ENCODE measurements around the gene BICC1. TPM values are rescaled to one million over a fixed set of nuclear protein-coding genes. Genes with fewer than 3 reads are reported as not detected.

Gene BICC1, protein sequence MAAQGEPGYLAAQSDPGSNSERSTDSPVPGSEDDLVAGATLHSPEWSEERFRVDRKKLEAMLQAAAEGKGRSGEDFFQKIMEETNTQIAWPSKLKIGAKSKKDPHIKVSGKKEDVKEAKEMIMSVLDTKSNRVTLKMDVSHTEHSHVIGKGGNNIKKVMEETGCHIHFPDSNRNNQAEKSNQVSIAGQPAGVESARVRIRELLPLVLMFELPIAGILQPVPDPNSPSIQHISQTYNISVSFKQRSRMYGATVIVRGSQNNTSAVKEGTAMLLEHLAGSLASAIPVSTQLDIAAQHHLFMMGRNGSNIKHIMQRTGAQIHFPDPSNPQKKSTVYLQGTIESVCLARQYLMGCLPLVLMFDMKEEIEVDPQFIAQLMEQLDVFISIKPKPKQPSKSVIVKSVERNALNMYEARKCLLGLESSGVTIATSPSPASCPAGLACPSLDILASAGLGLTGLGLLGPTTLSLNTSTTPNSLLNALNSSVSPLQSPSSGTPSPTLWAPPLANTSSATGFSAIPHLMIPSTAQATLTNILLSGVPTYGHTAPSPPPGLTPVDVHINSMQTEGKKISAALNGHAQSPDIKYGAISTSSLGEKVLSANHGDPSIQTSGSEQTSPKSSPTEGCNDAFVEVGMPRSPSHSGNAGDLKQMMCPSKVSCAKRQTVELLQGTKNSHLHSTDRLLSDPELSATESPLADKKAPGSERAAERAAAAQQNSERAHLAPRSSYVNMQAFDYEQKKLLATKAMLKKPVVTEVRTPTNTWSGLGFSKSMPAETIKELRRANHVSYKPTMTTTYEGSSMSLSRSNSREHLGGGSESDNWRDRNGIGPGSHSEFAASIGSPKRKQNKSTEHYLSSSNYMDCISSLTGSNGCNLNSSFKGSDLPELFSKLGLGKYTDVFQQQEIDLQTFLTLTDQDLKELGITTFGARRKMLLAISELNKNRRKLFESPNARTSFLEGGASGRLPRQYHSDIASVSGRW
- polyA plus RNA-seq (ENCODE audit: insufficient read length in 10 of 10), result 10 to 100 TPM; 18.7 to 25.4 (median 21.1) TPM
- long read RNA-seq, donor 1, full-length matches to known transcripts, result 1 of 1 reads
- long read RNA-seq, donor 1, partial matches to known transcripts, result 0 of 1 reads
- long read RNA-seq, donor 1, other reads (novel, unspliced or antisense), result 0 of 1 reads
- long read RNA-seq, donor 2, full-length matches to known transcripts, result 1 of 1 reads
- long read RNA-seq, donor 2, partial matches to known transcripts, result 0 of 1 reads
- long read RNA-seq, donor 2, other reads (novel, unspliced or antisense), result 0 of 1 reads
- long read RNA-seq, donor 3, result 0 reads
- long read RNA-seq, donor 4, result 0 reads
- long read RNA-seq, donor 5, result 0 reads
- long read RNA-seq, donor 6, full-length matches to known transcripts, result 1 of 12 reads
- long read RNA-seq, donor 6, partial matches to known transcripts, result 11 of 12 reads
- long read RNA-seq, donor 6, other reads (novel, unspliced or antisense), result 0 of 12 reads
- long read RNA-seq, donor 7, partial matches to known transcripts, result 7 of 7 reads
- long read RNA-seq, donor 7, other reads (novel, unspliced or antisense), result 0 of 7 reads
- long read RNA-seq, donor 8, result 0 reads
- long read RNA-seq, donor 9, result 0 reads

DNA sequence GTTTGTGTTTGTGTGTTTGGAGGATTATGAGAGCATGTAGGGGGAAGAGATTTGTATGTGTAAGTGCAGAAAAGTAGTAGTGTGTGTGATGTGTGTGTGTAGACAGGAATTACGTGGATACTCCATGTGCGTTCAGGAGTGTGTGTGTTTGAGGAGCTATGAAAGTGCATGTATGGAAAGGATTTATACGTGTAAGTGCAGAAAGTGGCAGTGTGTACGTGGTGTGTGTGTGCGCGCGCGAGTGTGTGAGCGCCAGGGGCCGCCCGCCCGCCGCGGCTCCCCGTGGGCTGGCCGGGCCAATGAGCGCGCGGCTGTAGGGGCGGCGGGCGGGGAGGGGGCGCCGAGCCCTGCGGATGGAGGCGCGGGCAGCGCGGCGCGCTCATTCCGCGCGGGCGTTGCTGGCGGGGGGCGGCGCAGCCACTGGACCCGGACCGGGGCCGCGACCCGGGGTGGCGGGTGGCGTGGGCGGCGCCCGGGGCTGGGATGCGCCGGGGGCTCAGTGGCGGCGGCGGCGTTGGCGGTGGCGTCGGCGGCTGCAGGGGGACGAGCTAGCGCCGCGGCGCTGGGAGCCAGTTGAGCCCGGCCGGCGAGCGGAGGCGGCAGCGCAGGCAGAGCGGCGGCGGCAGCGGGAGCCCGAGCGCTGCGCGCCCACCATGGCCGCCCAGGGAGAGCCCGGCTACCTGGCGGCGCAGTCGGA, at the start of gene BICC1:
Gene BICC1 (plus strand): TSS at position 382 of the 697 bp plus-strand sequence. CDS start 272 bp downstream, at position 654.
- DNase-seq, result peak; percentile 67 to 94 (median 83)

DNA sequence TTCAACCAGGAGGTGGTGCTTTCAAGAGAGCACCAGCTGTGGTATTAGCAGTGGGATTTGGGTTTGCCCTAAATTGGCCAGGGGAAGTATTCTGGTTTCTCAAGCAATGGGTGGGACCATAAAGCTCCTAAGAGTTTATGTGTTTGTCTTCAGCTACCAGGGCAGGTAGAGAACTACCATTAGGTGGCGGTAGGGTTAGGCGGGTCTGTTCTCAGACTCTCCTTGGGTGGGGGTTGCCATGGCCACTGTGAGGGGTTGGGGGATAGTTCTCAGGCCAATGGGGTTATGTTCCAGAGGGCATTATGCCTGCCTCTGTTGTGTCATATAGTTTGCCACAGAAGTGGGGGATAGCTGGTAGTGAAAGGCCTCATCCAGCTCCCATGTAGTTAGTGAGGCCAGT, 47.7 kb upstream of the BICC1 start:
- no peak for DNase-seq

DNA sequence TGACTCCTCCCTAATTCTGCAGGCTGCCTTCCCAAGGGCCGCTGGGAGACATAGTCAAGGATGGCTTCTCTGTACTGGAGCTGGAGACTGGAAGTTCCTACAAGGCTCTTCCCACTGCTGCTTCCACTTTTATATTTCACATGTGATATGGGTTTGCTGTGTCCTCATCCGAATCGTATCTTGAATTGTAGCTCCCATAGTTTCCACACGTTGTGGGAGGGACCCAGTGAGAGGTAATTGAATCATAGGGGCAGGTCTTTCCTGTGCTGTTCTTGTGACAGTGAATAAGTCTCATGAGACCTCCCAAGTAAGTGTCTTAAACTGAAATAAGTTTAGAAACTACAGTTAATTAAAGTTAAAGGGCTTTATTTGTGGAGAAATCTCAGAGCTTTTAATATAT, 47.0 kb upstream of the BICC1 start:
- no peak for DNase-seq

DNA sequence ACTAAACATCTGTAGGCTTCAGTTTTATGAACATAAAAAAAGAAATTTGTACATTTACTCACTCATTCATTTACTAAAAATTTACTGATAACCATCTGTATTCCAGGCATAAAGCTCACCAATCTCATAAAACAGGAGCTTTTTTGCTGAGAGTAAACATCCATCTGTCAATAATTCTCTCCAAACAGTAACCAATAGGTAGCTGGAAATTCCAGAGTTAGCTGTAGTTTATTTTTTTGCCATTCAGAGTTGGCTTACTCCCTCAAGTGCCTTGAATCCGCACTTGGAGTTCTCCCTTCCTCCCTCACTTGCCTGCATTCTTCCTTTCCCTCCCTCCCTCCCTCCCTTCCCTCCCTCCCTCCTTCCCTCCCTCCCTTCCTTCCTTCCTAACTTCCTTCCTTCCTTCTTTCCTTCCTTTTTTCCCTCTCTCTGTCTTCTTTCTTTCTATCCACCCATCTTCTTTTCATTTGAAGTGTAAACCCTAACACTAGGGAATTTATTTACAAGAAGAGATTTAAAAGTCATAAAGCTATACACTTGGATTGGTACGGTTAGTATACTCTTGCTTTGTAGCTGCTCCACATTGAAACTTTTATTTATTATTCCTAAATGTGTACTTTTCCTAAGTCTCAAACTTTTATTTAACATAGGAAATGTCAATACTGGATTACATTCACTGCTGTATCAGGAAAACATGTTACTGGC, 44.6 kb upstream of the BICC1 start:
- no peak for DNase-seq

DNA sequence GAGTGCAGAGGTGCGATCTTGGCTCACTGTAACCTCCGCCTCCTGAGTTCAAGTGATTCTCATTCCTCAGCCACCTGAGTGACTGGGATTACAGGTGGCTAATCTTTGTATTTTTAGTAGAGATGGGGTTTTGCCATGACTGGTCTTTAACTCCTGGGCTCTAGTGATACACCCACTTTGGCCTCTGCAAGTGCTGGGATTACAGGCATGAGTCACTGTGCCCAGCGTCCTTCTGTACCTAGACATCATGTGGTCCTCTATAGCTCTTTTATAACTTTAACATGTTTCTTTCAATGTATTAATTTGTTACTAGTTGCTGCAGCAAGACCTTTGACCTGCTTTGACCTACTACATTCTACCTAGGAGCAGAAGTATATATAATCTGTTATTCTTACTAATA, 38.7 kb upstream of the BICC1 start:
- no peak for DNase-seq

DNA sequence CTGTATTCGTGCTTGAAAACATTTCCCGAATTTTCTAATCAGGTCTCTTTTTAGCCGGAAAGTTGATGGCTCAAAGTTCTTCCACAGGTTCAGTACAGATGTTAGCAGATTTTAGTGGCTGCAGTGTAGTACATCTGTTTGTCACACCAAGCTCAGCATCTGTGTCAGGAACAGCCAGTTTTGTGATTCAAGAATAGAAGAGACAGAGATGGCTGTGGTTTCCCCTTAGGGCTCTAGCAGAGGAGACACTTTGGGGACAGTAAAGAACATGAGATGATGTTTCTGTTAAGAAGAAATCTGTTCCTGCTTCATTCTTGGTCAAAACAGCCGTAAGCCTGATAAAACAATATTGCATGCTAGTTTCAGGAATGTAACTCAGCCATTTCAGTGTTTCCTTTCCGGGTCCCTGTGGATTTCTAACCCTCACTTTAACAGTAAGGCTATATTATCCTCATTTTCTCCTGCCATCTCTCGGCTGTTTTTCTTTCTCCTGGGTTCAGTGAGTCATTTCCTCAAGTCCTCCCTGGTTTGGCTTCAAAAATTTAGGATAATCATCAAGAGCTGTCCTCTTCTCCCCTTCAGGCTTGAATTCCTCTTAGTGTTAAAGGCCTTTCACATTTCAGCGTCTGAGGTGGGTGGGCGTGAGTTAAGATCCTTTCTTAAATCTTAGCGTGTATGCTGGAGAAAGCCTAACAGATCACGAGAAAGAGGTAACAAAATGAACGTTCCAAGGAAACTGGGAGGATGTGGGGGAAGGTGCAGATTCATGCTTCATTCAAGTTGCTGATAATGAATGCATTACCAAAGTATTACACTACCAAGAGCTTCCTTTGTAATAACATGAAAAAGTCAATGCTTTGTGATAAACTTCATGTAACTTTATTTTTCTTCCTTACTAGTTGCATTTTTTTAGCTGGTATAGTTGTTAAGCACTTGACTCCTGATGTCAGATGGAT, 37.1 kb upstream of the BICC1 start:
- peak; percentile 66 to 86 (median 75) for DNase-seq

DNA sequence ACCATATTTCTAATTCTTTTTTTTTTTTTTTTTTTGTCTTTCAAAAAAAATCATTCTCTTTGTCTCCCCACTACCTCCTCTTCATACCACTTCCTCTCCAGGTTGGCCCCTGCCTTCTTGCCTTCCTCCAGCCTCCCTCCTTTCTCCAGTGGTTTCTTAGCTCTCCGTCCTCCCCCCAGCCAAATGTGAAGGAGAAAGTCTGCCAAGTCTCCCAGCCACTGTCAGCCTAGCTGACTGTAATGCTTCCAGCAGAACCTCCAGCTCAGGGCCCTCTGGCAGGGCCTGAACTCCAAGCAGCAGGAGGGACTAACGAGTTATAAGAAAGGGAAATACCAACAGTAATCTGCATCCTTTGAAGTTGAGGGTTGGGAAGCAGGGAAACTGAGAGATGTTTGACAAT, 35.5 kb upstream of the BICC1 start:
- DNase-seq, result peak; percentile 58 to 67 (median 65)

DNA sequence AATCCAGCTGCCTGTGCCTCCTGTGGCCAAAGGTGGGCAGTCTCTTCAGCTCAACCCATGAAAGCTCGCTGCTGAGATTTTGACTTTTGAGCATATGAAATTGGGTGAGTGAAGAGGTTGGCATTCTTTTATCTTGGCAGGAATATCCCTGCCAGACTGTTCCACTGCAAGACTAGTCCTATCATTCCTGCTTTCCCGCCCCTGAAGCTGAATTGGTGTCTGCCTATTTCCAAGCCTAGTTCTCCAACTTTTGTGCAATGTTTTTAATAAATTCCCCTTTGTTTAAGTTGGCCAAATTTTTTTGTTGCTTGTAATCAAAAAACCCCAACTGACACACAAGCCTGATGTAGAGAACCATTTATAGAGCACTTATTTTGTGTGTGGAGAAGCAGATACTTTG, 34.8 kb upstream of the BICC1 start:
- DNase-seq, result no peak

DNA sequence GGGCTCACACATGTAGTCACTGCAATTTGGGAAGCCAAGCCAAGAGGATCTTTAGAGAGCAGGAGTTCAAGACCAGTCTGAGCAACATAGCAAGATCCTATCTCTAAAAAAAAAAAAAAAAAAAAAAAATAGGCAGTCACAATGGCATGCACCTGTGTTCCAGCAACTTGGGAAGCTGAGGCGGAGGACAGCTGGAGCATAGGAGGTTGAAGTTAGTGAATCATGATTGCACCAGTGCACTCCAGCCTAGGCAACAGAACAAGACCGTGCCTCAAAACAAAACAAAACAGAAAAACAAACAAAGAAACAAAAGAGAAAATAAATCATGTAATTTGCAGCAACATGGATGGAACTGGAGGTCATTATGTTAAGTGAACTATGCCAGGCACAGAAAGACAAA, 33.6 kb upstream of the BICC1 start:
- DNase-seq, result no peak

DNA sequence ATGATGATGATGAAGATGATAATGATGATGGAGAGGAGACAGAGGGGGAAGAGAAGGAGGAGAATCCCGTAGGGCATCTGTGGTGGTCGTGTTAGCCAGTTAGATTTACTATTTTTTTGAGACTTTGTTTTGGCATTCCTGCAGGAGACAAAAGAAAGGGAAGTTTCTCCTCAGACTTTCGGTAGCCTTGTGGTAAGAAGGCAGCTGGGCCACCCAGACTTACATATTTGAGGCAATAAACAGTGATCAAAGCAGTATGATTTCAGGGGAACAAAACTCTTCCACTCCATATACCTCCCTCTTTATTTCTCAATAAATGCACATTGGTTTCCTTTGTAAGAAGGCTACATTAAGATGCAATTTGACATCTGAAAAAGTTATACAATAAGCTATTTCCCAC, 32.4 kb upstream of the BICC1 start:
- no peak for DNase-seq

DNA sequence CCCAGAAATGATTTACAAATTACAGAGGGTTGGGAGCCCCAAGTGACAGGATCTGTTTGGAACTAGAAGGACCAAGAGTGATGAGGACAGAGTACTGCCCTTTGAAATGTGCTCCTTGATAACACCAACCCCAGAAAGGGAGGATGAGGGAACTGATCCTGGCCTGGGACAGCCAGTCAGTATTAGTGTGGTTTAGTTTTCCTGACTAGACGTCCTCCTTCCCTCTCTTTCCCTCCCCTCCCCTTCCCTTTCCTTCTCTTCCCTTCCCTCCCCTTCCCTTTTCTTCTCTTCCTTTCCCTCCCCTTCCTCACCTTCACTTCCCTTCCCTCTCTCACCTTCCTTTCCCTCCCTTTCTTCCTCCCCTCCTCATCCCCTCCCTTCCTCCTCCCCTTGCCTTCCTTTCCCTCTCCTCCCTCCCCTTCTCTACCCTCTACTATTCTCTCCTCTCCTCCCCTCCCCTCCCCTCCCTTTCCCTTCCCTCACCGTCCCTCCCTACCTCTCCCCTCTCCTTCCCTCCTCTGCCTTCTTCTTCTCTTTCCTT, 31.0 kb upstream of the BICC1 start:
- no peak for DNase-seq

DNA sequence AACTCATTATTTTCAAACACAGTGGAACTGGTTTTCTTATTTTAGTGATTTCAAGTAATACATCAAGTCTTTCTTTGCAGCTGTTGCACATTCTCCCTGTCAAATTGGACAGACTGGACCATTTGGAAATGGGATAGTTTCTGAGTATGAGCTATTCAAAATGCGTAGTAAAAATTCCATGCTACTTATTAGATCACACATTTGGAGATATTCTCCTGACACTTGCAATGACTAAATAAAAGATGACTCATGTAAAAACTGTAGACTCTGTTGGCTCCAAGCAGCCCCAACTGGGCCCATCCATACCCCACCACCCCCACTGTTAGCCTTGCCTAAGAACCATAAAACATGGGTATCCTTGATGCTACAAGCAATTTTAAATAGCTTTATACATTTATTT, 25.9 kb upstream of the BICC1 start:
- peak in 1 of 3 donors; percentile 33 for DNase-seq

DNA sequence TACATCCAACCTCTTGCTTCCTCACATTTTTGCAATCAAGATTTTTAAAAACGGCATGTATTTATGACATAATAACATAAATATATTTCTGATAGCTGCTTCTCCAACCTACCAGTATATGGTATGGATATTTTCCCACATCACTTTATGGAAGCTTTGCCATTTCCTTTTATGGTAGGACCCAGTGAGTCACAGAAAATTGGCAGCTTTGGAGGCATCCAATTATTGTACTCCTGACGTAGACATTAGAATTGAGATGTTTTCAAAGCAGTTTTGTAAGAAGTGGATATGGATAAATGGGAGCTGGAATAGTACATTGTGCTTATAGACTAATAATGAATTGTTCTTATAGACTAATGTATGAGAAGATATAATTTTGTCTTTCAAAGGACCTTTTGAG, 23.8 kb upstream of the BICC1 start:
- DNase-seq, result peak in 1 of 3 donors; percentile 37

DNA sequence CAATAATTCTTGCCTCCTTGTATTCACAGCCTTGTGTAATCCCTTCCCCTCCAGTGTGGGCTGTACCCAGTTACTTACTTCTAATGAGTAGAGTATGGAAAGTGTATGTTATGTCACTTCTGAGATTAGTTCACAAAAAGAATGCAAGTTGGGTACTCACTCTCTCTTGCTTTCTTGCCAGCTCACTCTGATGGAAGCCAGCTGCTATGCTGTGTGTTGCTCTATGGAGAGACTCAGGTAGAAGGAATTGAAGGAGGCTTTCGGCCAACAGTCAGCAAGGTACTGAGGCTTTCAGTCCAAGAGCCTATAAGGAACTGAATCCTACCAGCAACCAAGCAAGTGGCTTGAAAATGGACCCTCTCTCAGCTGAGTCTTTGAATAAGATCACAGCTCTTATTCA, 9.7 kb upstream of the BICC1 start:
- DNase-seq, result no peak

DNA sequence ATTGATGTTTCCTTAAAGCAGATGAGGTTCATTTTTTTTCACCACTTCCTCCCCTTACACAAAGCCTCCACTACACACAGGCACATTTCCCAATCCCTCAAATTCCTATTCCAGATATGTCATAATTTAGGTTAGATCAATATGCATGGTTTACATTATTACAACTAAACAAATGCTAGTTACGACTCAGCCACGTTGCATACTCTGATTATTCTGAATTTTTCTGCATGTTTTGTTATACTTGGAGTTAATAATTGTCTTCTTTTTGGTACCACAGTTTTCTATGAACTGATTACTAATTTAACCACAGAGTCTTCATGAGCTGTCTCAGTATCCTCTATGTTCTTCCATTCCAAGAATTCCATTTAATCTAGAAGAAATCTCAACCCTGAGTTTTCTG, 4.4 kb upstream of the BICC1 start:
- DNase-seq, result peak in 1 of 3 donors; percentile 53

DNA sequence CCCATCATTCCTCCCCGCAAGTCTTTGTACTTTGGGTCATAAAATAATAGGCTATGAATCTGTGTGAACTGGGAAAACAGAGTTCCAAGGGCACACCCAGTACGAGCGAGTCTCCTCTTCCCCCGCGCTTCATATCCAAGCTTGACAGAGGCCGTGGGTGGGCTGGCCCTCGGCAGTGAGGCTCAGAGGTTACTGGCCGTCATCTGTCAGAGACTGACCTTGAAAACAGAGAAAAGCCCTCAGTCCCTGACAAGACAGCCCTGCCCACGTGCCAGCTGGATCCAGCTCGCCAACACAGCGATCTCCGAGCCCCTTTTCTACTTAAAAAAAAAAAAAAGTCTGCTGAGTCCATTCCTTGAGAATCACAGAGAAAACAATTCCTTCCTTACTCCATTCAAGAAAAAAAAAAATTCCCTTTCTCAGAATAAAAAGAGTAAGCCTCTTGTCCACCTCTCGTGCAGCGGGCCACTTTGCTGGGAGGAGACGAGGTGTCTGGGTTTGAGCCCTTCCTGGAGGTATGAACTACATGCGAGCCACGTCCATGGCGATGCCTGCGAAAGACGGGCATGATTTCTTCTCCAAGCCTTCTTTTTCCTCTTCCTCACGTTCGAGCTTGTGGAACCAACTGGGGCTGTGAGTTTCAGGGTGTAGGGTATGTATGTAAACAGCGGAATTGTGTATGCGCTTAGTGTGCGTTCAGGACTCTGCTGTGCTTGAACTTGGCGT, 744 bp upstream of the BICC1 start:
- peak in 2 of 3 donors; percentile 47 to 82 for DNase-seq

DNA sequence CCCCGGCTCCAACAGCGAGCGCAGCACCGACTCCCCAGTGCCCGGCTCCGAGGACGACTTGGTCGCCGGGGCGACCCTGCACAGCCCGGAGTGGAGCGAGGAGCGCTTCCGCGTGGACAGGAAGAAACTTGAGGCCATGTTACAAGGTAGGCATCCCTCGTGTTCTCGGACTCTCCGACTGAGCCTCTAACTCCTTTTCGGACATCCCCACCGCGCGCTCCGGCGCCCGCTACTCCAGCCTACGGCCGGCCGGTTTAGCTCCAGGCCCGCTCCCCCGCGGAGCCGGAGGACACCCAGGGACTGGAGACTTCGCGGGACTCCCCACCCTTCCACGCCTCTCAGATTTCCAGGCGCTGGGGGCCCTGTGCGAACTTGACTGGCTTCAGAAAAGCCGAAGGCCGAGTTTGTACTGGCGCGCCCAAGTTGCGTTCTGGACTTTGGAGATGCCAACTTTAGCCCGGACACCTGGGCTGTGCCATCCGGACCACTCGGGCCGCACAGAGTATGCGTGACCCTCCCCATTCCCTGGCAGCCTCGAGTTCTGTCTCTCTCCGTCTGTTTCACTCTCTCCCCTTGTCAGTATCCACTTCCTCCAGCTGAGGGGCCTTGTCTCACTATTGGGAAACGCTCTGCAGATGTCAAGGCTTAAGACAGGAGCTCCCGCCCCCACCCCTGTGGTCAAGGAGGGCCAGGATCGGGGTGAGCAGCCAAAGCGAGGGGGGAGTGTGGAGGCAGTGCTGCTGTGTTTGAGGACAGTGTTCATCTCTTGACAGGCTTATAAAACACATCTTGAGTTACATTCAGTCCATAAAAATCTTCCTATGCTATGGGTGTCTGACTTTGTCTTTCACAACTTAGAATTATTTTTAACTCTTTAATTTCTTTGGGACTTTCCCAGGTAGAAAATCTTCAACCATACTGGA, 777 bp downstream of the BICC1 start:
- peak; percentile 85 to 96 (median 91) for DNase-seq
